H1 (cell line): Measurements from ENCODE around the gene NPY2R. TPM values are rescaled to one million over a fixed set of nuclear protein-coding genes. Genes with fewer than 3 reads are reported as not detected.

Source experiments
- CTCF ChIA-PET: fragments of 300-600 bp; sonication (Branson Sonifier 250); formaldehyde crosslinking; loops from one replicate; lab custom pipeline; 2021; ENCODE audit not compliant: partially characterized antibody; lab: Charles Lee
- POLR2A ChIA-PET: fragments of 300-600 bp; sonication (Branson Sonifier 250); formaldehyde crosslinking; loops from one replicate; lab custom pipeline; 2021; ENCODE audit warnings: inconsistent platforms; ENCODE audit not compliant: partially characterized antibody; lab: Charles Lee
- DNase-seq, 2 experiments: peaks; one replicate each; pipeline versions ENCODE4 v3.0.0 to v3.0.0-alpha.2; 2010 to 2022; ENCODE audit warnings: low spot score in 2 of 2, low read depth in 1 of 2, mixed read lengths in 1 of 2
- FAIRE-seq: peaks from 2 replicates; lab custom pipeline; 2011; peaks lifted over from hg19 to GRCh38; lab: Jason Lieb, UNC
- H2AFZ ChIP-seq: 2 replicates; pipeline ENCODE4 v1.8.1; 2012; ENCODE audit warnings: low read length, inconsistent platforms
- H2AK5ac ChIP-seq: 2 replicates; pipeline ENCODE4 v1.6.1; 2013; ENCODE audit warnings: low read depth, low read length
- H2BK120ac ChIP-seq: replicated peaks from 2 replicates; pipeline ENCODE3; 2013; ENCODE audit warnings: low read depth, low read length, inconsistent platforms
- H2BK12ac ChIP-seq: 2 replicates; pipeline ENCODE4 v1.6.1; 2013; ENCODE audit warnings: low read depth, low read length
- H2BK15ac ChIP-seq: 2 replicates; pipeline ENCODE4 v1.6.1; 2013; ENCODE audit warnings: low read length
- H2BK20ac ChIP-seq: 2 replicates; pipeline ENCODE4 v1.6.1; 2013; ENCODE audit warnings: low read length
- H2BK5ac ChIP-seq: 2 replicates; pipeline ENCODE4 v1.6.1; 2013; ENCODE audit warnings: low read depth, low read length
- H3K14ac ChIP-seq: 2 replicates; pipeline ENCODE4 v1.6.1; 2013; ENCODE audit warnings: inconsistent platforms; ENCODE audit not compliant: insufficient read length
- H3K18ac ChIP-seq: 2 replicates; pipeline ENCODE4 v1.6.1; 2013; ENCODE audit warnings: low read length; ENCODE audit errors: extremely low read depth
- H3K23ac ChIP-seq: 2 replicates; pipeline ENCODE4 v1.6.1; 2013; ENCODE audit warnings: inconsistent platforms; ENCODE audit not compliant: insufficient read length
- H3K23me2 ChIP-seq: 2 replicates; pipeline ENCODE4 v1.6.1; 2013; ENCODE audit warnings: low read depth, low read length
- H3K27ac ChIP-seq: 2 replicates; pipeline ENCODE4 v1.6.1; 2011; ENCODE audit warnings: low read depth, low read length, inconsistent platforms
- H3K27me3 ChIP-seq, 4 experiments: replicated peaks in 1 of 4; 1 replicate in 1 of 4; 2 replicates in 3 of 4; pipeline versions ENCODE4 v1.6.1 to v1.8.1; 2011 to 2013; ENCODE audit warnings: low read length in 3 of 4, mild to moderate bottlenecking in 3 of 4, inconsistent platforms in 2 of 4, mixed read lengths in 2 of 4, moderate library complexity in 1 of 4; ENCODE audit not compliant: control insufficient read depth in 3 of 4, insufficient read depth in 3 of 4; ENCODE audit errors: extremely low read depth in 1 of 4
- H3K36me3 ChIP-seq, 4 experiments: 2 replicates each; pipeline versions ENCODE4 v1.6.1 to v1.8.1; 2011 to 2013; ENCODE audit warnings: mild to moderate bottlenecking in 4 of 4, low read length in 3 of 4, moderate library complexity in 2 of 4, control low read depth in 1 of 4, inconsistent platforms in 1 of 4; ENCODE audit not compliant: insufficient read depth in 4 of 4, control insufficient read depth in 2 of 4
- H3K4ac ChIP-seq: replicated peaks from 2 replicates; pipeline ENCODE3; 2013; ENCODE audit warnings: low read length, low read depth, mixed read lengths, inconsistent platforms; ENCODE audit not compliant: insufficient read length
- H3K4me1 ChIP-seq, 4 experiments: replicated peaks in 1 of 4; 1 replicate in 1 of 4; 2 replicates in 3 of 4; pipeline versions ENCODE4 v1.6.1 to v1.8.1; 2011 to 2013; ENCODE audit warnings: low read length in 3 of 4, inconsistent platforms in 2 of 4, mixed read lengths in 1 of 4; ENCODE audit not compliant: insufficient read depth in 4 of 4, control insufficient read depth in 3 of 4
- H3K4me2 ChIP-seq, 2 experiments: 2 replicates each; pipeline versions ENCODE4 v1.6.1 to v1.8.1; 2011 to 2013; ENCODE audit warnings: low read depth in 2 of 2, low read length in 2 of 2, control low read depth in 1 of 2, inconsistent platforms in 1 of 2, mild to moderate bottlenecking in 1 of 2; ENCODE audit not compliant: insufficient read depth in 1 of 2
- H3K4me3 ChIP-seq, 4 experiments: fragments of 200-600, 300-600 bp in 1 of 4; sonication (generic), shearing (Covaris generic), sonication (Bioruptor Twin) in 1 of 4; 2 replicates each; pipeline versions ENCODE4 v1.5.1 to v1.8.1; 2011 to 2016; ENCODE audit warnings: low read length in 4 of 4, low read depth in 3 of 4, control low read depth in 2 of 4, inconsistent platforms in 2 of 4, mild to moderate bottlenecking in 2 of 4, mixed read lengths in 1 of 4, moderate library complexity in 1 of 4; ENCODE audit not compliant: insufficient read depth in 2 of 4; ENCODE audit errors: extremely low read depth in 1 of 4
- H3K56ac ChIP-seq: replicated peaks from 2 replicates; pipeline ENCODE3; 2013; ENCODE audit warnings: low read depth, mild to moderate bottlenecking, mixed read lengths, low read length, inconsistent platforms; ENCODE audit not compliant: insufficient read length
- H3K79me1 ChIP-seq: 2 replicates; pipeline ENCODE4 v1.6.1; 2013; ENCODE audit warnings: low read depth, low read length, control low read depth
- H3K79me2 ChIP-seq, 2 experiments: 2 replicates each; pipeline versions ENCODE4 v1.6.1 to v1.8.1; 2012 to 2013; ENCODE audit warnings: low read length in 2 of 2, mild to moderate bottlenecking in 2 of 2, inconsistent platforms in 1 of 2; ENCODE audit not compliant: insufficient read depth in 2 of 2, control insufficient read depth in 1 of 2
- H3K9ac ChIP-seq, 4 experiments: replicated peaks in 1 of 4; 1 replicate in 1 of 4; 2 replicates in 3 of 4; pipeline versions ENCODE4 v1.6.1 to v1.8.1; 2011 to 2013; ENCODE audit warnings: low read depth in 3 of 4, low read length in 3 of 4, control low read depth in 2 of 4, mild to moderate bottlenecking in 2 of 4, moderate library complexity in 2 of 4, inconsistent platforms in 1 of 4; ENCODE audit errors: extremely low read depth in 1 of 4
- H3K9me3 ChIP-seq, 2 experiments: 2 replicates each; pipeline versions ENCODE4 v1.6.1 to v1.8.1; 2012 to 2013; ENCODE audit warnings: mild to moderate bottlenecking in 2 of 2, moderate library complexity in 2 of 2, control low read depth in 1 of 2, inconsistent platforms in 1 of 2, low read depth in 1 of 2, low read length in 1 of 2, mixed read lengths in 1 of 2; ENCODE audit not compliant: insufficient read depth in 2 of 2
- H4K20me1 ChIP-seq, 2 experiments: replicated peaks in 1 of 2; 2 replicates each; pipeline versions ENCODE3 to v1.8.1; 2011 to 2013; ENCODE audit warnings: inconsistent platforms in 2 of 2, low read length in 2 of 2, mild to moderate bottlenecking in 1 of 2; ENCODE audit not compliant: insufficient read depth in 2 of 2, control insufficient read depth in 1 of 2
- H4K5ac ChIP-seq: 2 replicates; pipeline ENCODE4 v1.6.1; 2013; ENCODE audit warnings: low read length, low read depth, mixed read lengths, inconsistent platforms; ENCODE audit not compliant: insufficient read length
- H4K8ac ChIP-seq: 2 replicates; pipeline ENCODE4 v1.8.0; 2013; ENCODE audit warnings: mild to moderate bottlenecking, moderate library complexity, low read length, inconsistent platforms; ENCODE audit not compliant: insufficient read depth; ENCODE audit errors: extremely low read depth
- H4K91ac ChIP-seq: replicated peaks from 2 replicates; pipeline ENCODE3; 2013; ENCODE audit warnings: low read length, mixed read lengths, inconsistent platforms; ENCODE audit not compliant: insufficient read length
- CEBPB ChIP-seq: IDR thresholded peaks from 2 replicates; pipeline ENCODE4 v1.6.1; 2012; ENCODE audit warnings: low read depth, low read length
- CREB1 ChIP-seq: IDR thresholded peaks from 2 replicates; pipeline ENCODE4 v1.6.1; 2012; ENCODE audit warnings: inconsistent platforms
- CTCF ChIP-seq, 3 experiments: IDR thresholded peaks; 1 replicate in 2 of 3; 2 replicates in 1 of 3; pipeline versions ENCODE4 v1.5.1 to v1.6.1; 2011; ENCODE audit warnings: low read length in 3 of 3, mild to moderate bottlenecking in 3 of 3, inconsistent platforms in 2 of 3, low read depth in 1 of 3, moderate library complexity in 1 of 3; ENCODE audit not compliant: insufficient read depth in 1 of 3; ENCODE audit errors: control extremely low read depth in 1 of 3
- MAFK ChIP-seq: IDR thresholded peaks from 2 replicates; pipeline ENCODE4 v1.6.1; 2012; ENCODE audit warnings: low read depth, mild to moderate bottlenecking, improper control_type of control experiment, low read length
- ZNF274 ChIP-seq: IDR thresholded peaks from 2 replicates; pipeline ENCODE4 v1.7.0; 2012; ENCODE audit warnings: low read length, borderline replicate concordance; ENCODE audit errors: extremely low read depth
- WGBS, 2 experiments: shearing (Covaris generic) in 1 of 2; methylation state at CpG; one replicate each; pipeline versions ENCODE4 v1.1.6 to v1.1.7; 2013 to 2015; ENCODE audit warnings: low lambda C conversion rate in 2 of 2, mixed read lengths in 2 of 2, inconsistent platforms in 1 of 2, low coverage in 1 of 2, missing lambda C conversion rate in 1 of 2; ENCODE audit not compliant: insufficient replicate concordance in 2 of 2, insufficient coverage in 1 of 2, insufficient read length in 1 of 2; ENCODE audit errors: extremely low coverage in 1 of 2, missing lambda C conversion rate in 1 of 2; 5-methylcytosine and 5-hydroxymethylcytosine counted together
- polyA plus RNA-seq, 7 experiments: library from polyadenylated mRNA; depleted of rRNA in 3 of 7; stranded (reverse) in 5 of 7; unstranded in 2 of 7; fragments of >200 nt in 5 of 7; fragments of 200-250 nt in 2 of 7; gene quantifications; 1 replicate in 5 of 7; 2 replicates in 1 of 7; 4 replicates in 1 of 7; pipeline versions ENCODE4 v1.2.1 to v1.2.3, GENCODE V29; 2011 to 2013; ENCODE audit warnings: missing spikeins in 2 of 7, mixed read lengths in 2 of 7
- total RNA-seq: library from RNA; stranded (reverse); fragmentation: NEBNext Ultra II Directional; extraction: Animal tissue kit (Norgen Biotek cat#: 25700); gene quantifications from 2 replicates; pipeline ENCODE4 v1.2.1, GENCODE V29; 2021

The NPY2R gene
- total and polyA plus RNA-seq, 2 of the 8 experiments (the other 6 are each of a cell fraction or from before 2014, with no cell fraction given): 0.09 to 0.41 TPM

GRCh38 chr4:155186972-155187371 lies 21.5 kb upstream of the NPY2R start:
- no peaks in the 10 kb centered on the region for H3K36me3 ChIP-seq
- H3K23me2 ChIP-seq: no peaks in the 10 kb centered on the region
- 86% methylated on average over 2 of the region's 2 CpGs; no CpG with 5 or more reads in 1 of the 2 experiments for WGBS, 2 experiments
- no peak overlapping the region for H2BK15ac ChIP-seq
- H3K9me3 ChIP-seq: no peaks in the 10 kb centered on the region
- H3K27ac ChIP-seq: no peak overlapping the region
- H3K4me3 ChIP-seq: no peak overlapping the region
- no peaks in the 10 kb centered on the region for H3K79me1 ChIP-seq
- no peak overlapping the region for H3K18ac ChIP-seq
- H4K91ac ChIP-seq: no peak overlapping the region
- no peaks in the 10 kb centered on the region for H3K79me2 ChIP-seq
- TF ChIP-seq CREB1: no peak
- TF ChIP-seq CTCF (IDR thresholded peaks at IDR 0.05; ENCODE audit: control extremely low read depth in 1 of 3, insufficient read depth in 1 of 3, low read depth in 1 of 3, low read length in 3 of 3): no peak
- no peak for TF ChIP-seq CEBPB
- TF ChIP-seq ZNF274: no peak
- no peak for TF ChIP-seq MAFK
- H3K4me2 ChIP-seq: no peak overlapping the region
- H3K4me1 ChIP-seq: no peaks in the 10 kb centered on the region
- no peak overlapping the region for H4K5ac ChIP-seq
- DNase-seq (no peak), FAIRE-seq (no peak)
- H3K4ac ChIP-seq: no peak overlapping the region
- H4K20me1 ChIP-seq: no peaks in the 10 kb centered on the region
- no peak overlapping the region for H3K14ac ChIP-seq
- CTCF ChIA-PET: interaction anchor here (1.5 kb wide), 1 partner anchor 21 kb away, joined by 5 read pairs; the partner anchor contains the start of gene NPY2R
- H2BK5ac ChIP-seq: no peak overlapping the region
- no peaks in the 10 kb centered on the region for H3K27me3 ChIP-seq
- no peak overlapping the region for H2BK20ac ChIP-seq
- H2AK5ac ChIP-seq: no peak overlapping the region
- no peak overlapping the region for H3K23ac ChIP-seq
- no peak overlapping the region for H2BK120ac ChIP-seq
- H3K9ac ChIP-seq: no peak overlapping the region
- no peak overlapping the region for H3K56ac ChIP-seq
- no peak overlapping the region for H4K8ac ChIP-seq
- H2BK12ac ChIP-seq: no peak overlapping the region
- H2AFZ ChIP-seq: no peak overlapping the region
- POLR2A ChIA-PET: no interaction called here
